B cell (primary cell): ENCODE results near the gene LRRC43. TPM values are rescaled to one million over a fixed set of nuclear protein-coding genes. Genes with fewer than 3 reads are reported as not detected.

Source experiments
- ATAC-seq: fragments of 200-7000 bp; cut with Tn5 transposase; one replicate; pipeline ENCODE4 v1.10.0; 2021; ENCODE audit warnings: low read depth, mild to moderate bottlenecking, moderate number of reproducible peaks, moderate library complexity
- CTCF ChIA-PET: fragments of 350-600 bp; sonication (Branson Sonifier 250); formaldehyde crosslinking; loops from one replicate; lab custom pipeline; 2021; ENCODE audit warnings: antibody characterized with exemption, inconsistent platforms; lab: Charles Lee
- POLR2A ChIA-PET: fragments of 350-600 bp; sonication (Branson Sonifier 250); formaldehyde crosslinking; loops from one replicate; lab custom pipeline; 2021; ENCODE audit warnings: antibody characterized with exemption; lab: Charles Lee
- DNase-seq: peaks from one replicate; pipeline ENCODE4 v3.0.0; 2013
- H2AFZ ChIP-seq: 2 replicates; pipeline ENCODE4 v1.6.1; 2012; ENCODE audit warnings: mild to moderate bottlenecking, low read depth, low read length; ENCODE audit not compliant: insufficient read depth, poor library complexity, severe bottlenecking
- H3K27ac ChIP-seq, 2 donors: 1 replicate in 1 of 2; 2 replicates in 1 of 2; pipeline ENCODE4 v1.5.1; 2012 to 2013; ENCODE audit warnings: low read length in 2 of 2, mild to moderate bottlenecking in 2 of 2, moderate library complexity in 1 of 2
- H3K27me3 ChIP-seq, 4 experiments: fragments of 200-600 bp in 1 of 4; sonication (generic) in 1 of 4; replicated peaks in 1 of 4; 1 replicate in 2 of 4; 2 replicates in 2 of 4; pipeline versions ENCODE4 v1.6.1 to v1.7.0; 2013 to 2016; ENCODE audit warnings: low read length in 3 of 4, mild to moderate bottlenecking in 2 of 4, mixed read lengths in 1 of 4, moderate library complexity in 1 of 4; ENCODE audit not compliant: insufficient read depth in 4 of 4, control insufficient read depth in 3 of 4; ENCODE audit errors: control extremely low read depth in 1 of 4
- H3K36me3 ChIP-seq, 2 experiments: replicated peaks in 1 of 2; 1 replicate in 1 of 2; 2 replicates in 1 of 2; pipeline versions ENCODE4 v1.6.1 to v1.7.1; 2013; ENCODE audit warnings: low read length in 1 of 2; ENCODE audit not compliant: insufficient read depth in 2 of 2, control insufficient read depth in 1 of 2; ENCODE audit errors: control extremely low read depth in 1 of 2, extremely low read depth in 1 of 2
- H3K4me1 ChIP-seq, 2 donors: fragments of 200-600 bp in 1 of 2; sonication (generic) in 1 of 2; 1 replicate in 1 of 2; 2 replicates in 1 of 2; pipeline versions ENCODE4 v1.5.1 to v1.6.1; 2013 to 2017; ENCODE audit warnings: low read length in 2 of 2; ENCODE audit not compliant: control insufficient read depth in 2 of 2, insufficient read depth in 2 of 2
- H3K4me2 ChIP-seq: replicated peaks from 2 replicates; pipeline ENCODE3; 2012; ENCODE audit warnings: mild to moderate bottlenecking, low read depth, low read length; ENCODE audit not compliant: poor library complexity, severe bottlenecking
- H3K4me3 ChIP-seq, 5 experiments: fragments of 200-600 bp in 1 of 5; sonication (generic) in 1 of 5; 1 replicate in 3 of 5; 2 replicates in 2 of 5; pipeline versions ENCODE4 v1.5.1 to v1.7.0; 2011 to 2016; ENCODE audit warnings: low read length in 4 of 5, mild to moderate bottlenecking in 4 of 5, low read depth in 2 of 5, control low read depth in 1 of 5, moderate library complexity in 1 of 5; ENCODE audit not compliant: insufficient read depth in 1 of 5; ENCODE audit errors: control extremely low read depth in 1 of 5, extremely low read depth in 1 of 5
- H3K79me2 ChIP-seq: fragments of 200-600 bp; sonication (generic); one replicate; pipeline ENCODE4 v1.6.0; 2016; ENCODE audit warnings: low read length; ENCODE audit not compliant: control insufficient read depth, insufficient read depth
- H3K9ac ChIP-seq: fragments of 200-600 bp; sonication (generic); 2 replicates; pipeline ENCODE4 v1.6.1; 2017; ENCODE audit warnings: mild to moderate bottlenecking, low read length, moderate library complexity
- H3K9me3 ChIP-seq, 3 donors: one replicate each; pipeline versions ENCODE4 v1.6.1 to v1.7.1; 2013; ENCODE audit warnings: low read length in 2 of 3; ENCODE audit not compliant: control insufficient read depth in 2 of 3, insufficient read depth in 1 of 3; ENCODE audit errors: control extremely low read depth in 1 of 3
- H4K20me1 ChIP-seq: 2 replicates; pipeline ENCODE4 v1.6.0; 2012; ENCODE audit warnings: mild to moderate bottlenecking, low read length; ENCODE audit not compliant: insufficient read depth, control insufficient read depth, poor library complexity, severe bottlenecking
- H3K27ac Mint-ChIP-seq: one replicate; pipeline ENCODE4 v1.8.0; 2021; ENCODE audit warnings: mixed read lengths
- H3K27me3 Mint-ChIP-seq: one replicate; pipeline ENCODE4 v1.8.0; 2021; ENCODE audit warnings: mixed read lengths
- H3K4me1 Mint-ChIP-seq: one replicate; pipeline ENCODE4 v1.8.0; 2021; ENCODE audit warnings: mixed read lengths
- H3K4me3 Mint-ChIP-seq: one replicate; pipeline ENCODE4 v1.8.0; 2021; ENCODE audit warnings: mixed read lengths
- H3K9me3 Mint-ChIP-seq: one replicate; pipeline ENCODE4 v1.8.0; 2022; ENCODE audit warnings: mixed read lengths; ENCODE audit not compliant: insufficient read depth
- EZH2 ChIP-seq: IDR thresholded peaks from 2 replicates; pipeline ENCODE4 v1.6.1; 2012; ENCODE audit warnings: borderline replicate concordance, low read depth, mild to moderate bottlenecking, moderate library complexity, low read length; ENCODE audit not compliant: insufficient read depth, poor library complexity, severe bottlenecking
- WGBS: methylation state at CpG from one replicate; pipeline ENCODE4 v1.1.5; 2013; ENCODE audit warnings: missing lambda C conversion rate; ENCODE audit not compliant: insufficient coverage; 5-methylcytosine and 5-hydroxymethylcytosine counted together
- intact Hi-C: fragments of 100-400 bp; cut with micrococcal nuclease; formaldehyde crosslinking; loops from one replicate; pipeline ENCODE4 v1.10.0; 2022
- polyA plus RNA-seq: library from polyadenylated mRNA; depleted of rRNA; stranded (reverse); fragments of >200 nt; gene quantifications from 2 replicates; pipeline ENCODE4 v1.2.3, GENCODE V29; 2012
- total RNA-seq, 2 donors: library from RNA; stranded (reverse); fragments of 120-200 nt in 1 of 2; gene quantifications; 1 replicate in 1 of 2; 2 replicates in 1 of 2; pipeline versions ENCODE4 v1.2.3 to v1.2.4, GENCODE V29; 2013 to 2022
- TF ChIP-seq, protein P1 (sequence below): fragments of 200-600 bp; IDR thresholded peaks from one replicate; pipeline ENCODE4 v1.8.0; 2022; ENCODE audit warnings: antibody characterized with exemption, mild to moderate bottlenecking

LRRC43 gene
- total and polyA plus RNA-seq, 2 donors (not counting 1 experiment from before 2014, with no cell fraction given) = not detected

DNA sequence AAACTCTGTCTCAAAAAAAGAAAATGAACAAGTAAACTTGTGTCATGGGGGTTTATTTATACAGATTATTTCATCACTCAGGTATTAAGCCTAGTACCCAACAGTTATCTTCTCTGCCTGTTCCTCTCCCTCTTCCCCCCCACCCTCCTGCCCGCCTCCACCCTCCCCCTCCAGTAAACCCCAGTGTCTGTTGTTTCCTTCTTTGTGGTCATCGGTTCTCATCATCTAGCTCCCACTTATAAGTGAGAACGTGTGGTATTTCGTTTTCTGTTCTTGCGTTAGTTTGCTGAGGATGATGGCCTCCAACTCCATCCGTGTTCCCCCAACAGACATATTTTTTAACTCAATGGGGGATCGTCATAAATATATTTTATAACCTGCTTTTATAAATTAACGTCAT lies 21.2 kb upstream of the LRRC43 start:
- no peak overlapping the region for H2AFZ ChIP-seq
- no peak overlapping the region for H3K27ac ChIP-seq
- H3K4me1 ChIP-seq = no peaks in the 10 kb centered on the region
- Mint-ChIP-seq H3K4me1 (no peaks in the 10 kb centered on the region), H3K27me3 (peaks cover 9% of the 10 kb centered on the region), H3K9me3 (no peaks in the 10 kb centered on the region), H3K4me3 (no peak overlapping the region), H3K27ac (no peak overlapping the region)
- POLR2A ChIA-PET = no interaction called here
- TF ChIP-seq, protein P1, sequence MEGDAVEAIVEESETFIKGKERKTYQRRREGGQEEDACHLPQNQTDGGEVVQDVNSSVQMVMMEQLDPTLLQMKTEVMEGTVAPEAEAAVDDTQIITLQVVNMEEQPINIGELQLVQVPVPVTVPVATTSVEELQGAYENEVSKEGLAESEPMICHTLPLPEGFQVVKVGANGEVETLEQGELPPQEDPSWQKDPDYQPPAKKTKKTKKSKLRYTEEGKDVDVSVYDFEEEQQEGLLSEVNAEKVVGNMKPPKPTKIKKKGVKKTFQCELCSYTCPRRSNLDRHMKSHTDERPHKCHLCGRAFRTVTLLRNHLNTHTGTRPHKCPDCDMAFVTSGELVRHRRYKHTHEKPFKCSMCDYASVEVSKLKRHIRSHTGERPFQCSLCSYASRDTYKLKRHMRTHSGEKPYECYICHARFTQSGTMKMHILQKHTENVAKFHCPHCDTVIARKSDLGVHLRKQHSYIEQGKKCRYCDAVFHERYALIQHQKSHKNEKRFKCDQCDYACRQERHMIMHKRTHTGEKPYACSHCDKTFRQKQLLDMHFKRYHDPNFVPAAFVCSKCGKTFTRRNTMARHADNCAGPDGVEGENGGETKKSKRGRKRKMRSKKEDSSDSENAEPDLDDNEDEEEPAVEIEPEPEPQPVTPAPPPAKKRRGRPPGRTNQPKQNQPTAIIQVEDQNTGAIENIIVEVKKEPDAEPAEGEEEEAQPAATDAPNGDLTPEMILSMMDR = no peak
- no peak for TF ChIP-seq EZH2
- peaks cover 0 to 4% (median 0%) of the 10 kb centered on the region in 4 experiments for H3K27me3 ChIP-seq
- H3K4me2 ChIP-seq = no peak overlapping the region
- DNase-seq (no peak), ATAC-seq (no peak)
- no peaks in the 10 kb centered on the region for H3K9me3 ChIP-seq
- no peaks in the 10 kb centered on the region for H4K20me1 ChIP-seq
- H3K4me3 ChIP-seq = no peak overlapping the region
- CTCF ChIA-PET = interaction anchor here (0.6 kb wide), 1 partner anchor 981 kb away, joined by 3 read pairs; no protein-coding TSS in a partner anchor
- no peak overlapping the region for H3K9ac ChIP-seq
- intact Hi-C loops = no loop called here
- no peaks in the 10 kb centered on the region for H3K79me2 ChIP-seq
- no peaks in the 10 kb centered on the region for H3K36me3 ChIP-seq
- no CpG with 5 or more reads among the region's 8 CpGs for WGBS

DNA sequence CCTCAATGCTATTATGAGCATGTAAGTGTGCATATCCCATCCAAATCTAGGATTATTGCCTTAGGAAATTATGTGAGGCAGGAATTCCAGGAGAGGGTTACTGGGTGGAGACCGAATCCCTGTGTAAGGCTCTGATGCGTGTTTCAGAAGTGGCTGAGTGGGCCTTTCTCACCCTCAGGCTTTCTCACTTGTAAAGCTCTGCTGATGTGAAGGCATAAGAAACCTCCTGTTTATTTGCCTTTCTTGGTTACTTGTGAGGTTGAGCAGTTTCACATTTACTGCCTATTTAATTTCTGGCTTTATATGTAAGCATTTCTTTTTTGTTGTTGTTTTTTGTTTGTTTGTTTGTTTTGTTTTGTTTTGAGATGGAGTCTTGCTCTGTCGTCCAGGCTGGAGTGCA lies 19.9 kb upstream of the LRRC43 start:
- intact Hi-C loops = no loop called here
- H3K4me3 Mint-ChIP-seq = no peak overlapping the region
- Histone ChIP-seq H3K4me2 (no peak overlapping the region), H3K9me3 (no peaks in the 10 kb centered on the region), H3K36me3 (no peaks in the 10 kb centered on the region), H3K4me1 (no peaks in the 10 kb centered on the region), H4K20me1 (no peaks in the 10 kb centered on the region), H3K4me3 (no peak overlapping the region), H3K9ac (no peak overlapping the region), H3K27me3 (peaks cover 0 to 6% (median 0%) of the 10 kb centered on the region in 4 experiments), H2AFZ (no peak overlapping the region), H3K79me2 (no peaks in the 10 kb centered on the region), H3K27ac (no peak overlapping the region)
- CTCF ChIA-PET = no interaction called here
- ATAC-seq (no peak), DNase-seq (no peak)
- POLR2A ChIA-PET = no interaction called here
- no peak for TF ChIP-seq EZH2
- TF ChIP-seq, protein P1 = no peak
- H3K27me3 Mint-ChIP-seq = peaks cover 13% of the 10 kb centered on the region
- H3K4me1 Mint-ChIP-seq = no peaks in the 10 kb centered on the region
- no peaks in the 10 kb centered on the region for H3K9me3 Mint-ChIP-seq
- no CpG with 5 or more reads among the region's 3 CpGs for WGBS
- no peak overlapping the region for H3K27ac Mint-ChIP-seq
